ENCODE data around the gene XRCC3. TPM values are rescaled to one million over a fixed set of nuclear protein-coding genes. Genes with fewer than 3 reads are reported as not detected.

Gene XRCC3
- total RNA-seq, 2 donors from 2014 or later, result 39.2 to 42.6 TPM

- H3K9ac ChIP-seq (ENCODE audit: extremely low read depth, low read length, poor library complexity, severe bottlenecking), result no peak overlapping the region
- no peak for DNase-seq
- peak overlapping the region; percentile 52 for H3K27ac Mint-ChIP-seq
- no peak overlapping the region for H3K4me3 Mint-ChIP-seq
- H3K4me1 ChIP-seq (ENCODE audit: control insufficient read depth, insufficient read depth, low read length), result no peaks in the 10 kb centered on the region
- H3K4me3 ChIP-seq (ENCODE audit: low read length), result no peak overlapping the region
- H3K9me3 ChIP-seq (ENCODE audit: control insufficient read depth, low read length), result no peaks in the 10 kb centered on the region
- TF ChIP-seq, protein P1, sequence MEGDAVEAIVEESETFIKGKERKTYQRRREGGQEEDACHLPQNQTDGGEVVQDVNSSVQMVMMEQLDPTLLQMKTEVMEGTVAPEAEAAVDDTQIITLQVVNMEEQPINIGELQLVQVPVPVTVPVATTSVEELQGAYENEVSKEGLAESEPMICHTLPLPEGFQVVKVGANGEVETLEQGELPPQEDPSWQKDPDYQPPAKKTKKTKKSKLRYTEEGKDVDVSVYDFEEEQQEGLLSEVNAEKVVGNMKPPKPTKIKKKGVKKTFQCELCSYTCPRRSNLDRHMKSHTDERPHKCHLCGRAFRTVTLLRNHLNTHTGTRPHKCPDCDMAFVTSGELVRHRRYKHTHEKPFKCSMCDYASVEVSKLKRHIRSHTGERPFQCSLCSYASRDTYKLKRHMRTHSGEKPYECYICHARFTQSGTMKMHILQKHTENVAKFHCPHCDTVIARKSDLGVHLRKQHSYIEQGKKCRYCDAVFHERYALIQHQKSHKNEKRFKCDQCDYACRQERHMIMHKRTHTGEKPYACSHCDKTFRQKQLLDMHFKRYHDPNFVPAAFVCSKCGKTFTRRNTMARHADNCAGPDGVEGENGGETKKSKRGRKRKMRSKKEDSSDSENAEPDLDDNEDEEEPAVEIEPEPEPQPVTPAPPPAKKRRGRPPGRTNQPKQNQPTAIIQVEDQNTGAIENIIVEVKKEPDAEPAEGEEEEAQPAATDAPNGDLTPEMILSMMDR (conservative IDR thresholded peaks at IDR 0.05), result no peak
- H3K27ac ChIP-seq (ENCODE audit: low read depth, low read length), result peak overlapping the region; percentile 16
- peaks cover 71% of the 10 kb centered on the region for H3K36me3 ChIP-seq (ENCODE audit: control insufficient read depth, insufficient read depth, low read length)
- peaks cover 34% of the 10 kb centered on the region for H3K36me3 Mint-ChIP-seq (ENCODE audit: low read depth)
- H3K27me3 Mint-ChIP-seq (ENCODE audit: insufficient read depth), result no peaks in the 10 kb centered on the region
- H3K4me1 Mint-ChIP-seq, result no peaks in the 10 kb centered on the region
- H3K27me3 ChIP-seq (ENCODE audit: control insufficient read depth, insufficient read depth, low read length, poor library complexity, severe bottlenecking), result no peaks in the 10 kb centered on the region
- H3K9me3 Mint-ChIP-seq, result no peaks in the 10 kb centered on the region
- WGBS, 2 experiments (ENCODE audit: insufficient coverage in 1 of 2, insufficient read length in 1 of 2), result 93 to 98% methylated on average over 24 to 29 of the region's 29 CpGs
Measured at GRCh38 chr14:103702497-103703432, 12.5 kb downstream of the XRCC3 start.

GRCh38 chr14:103702095-103702494 is 13.2 kb downstream of the XRCC3 start:
- no peaks in the 10 kb centered on the region for H3K9me3 ChIP-seq (ENCODE audit: control insufficient read depth, low read length)
- no peaks in the 10 kb centered on the region for H3K27me3 ChIP-seq (ENCODE audit: control insufficient read depth, insufficient read depth, low read length, poor library complexity, severe bottlenecking)
- no peak overlapping the region for H3K4me3 Mint-ChIP-seq
- peaks cover 73% of the 10 kb centered on the region for H3K36me3 ChIP-seq (ENCODE audit: control insufficient read depth, insufficient read depth, low read length)
- 90 to 94% methylated on average over 2 to 5 of the region's 5 CpGs for WGBS, 2 experiments (ENCODE audit: insufficient coverage in 1 of 2, insufficient read length in 1 of 2)
- no peak overlapping the region for H3K4me3 ChIP-seq (ENCODE audit: low read length)
- no peaks in the 10 kb centered on the region for H3K27me3 Mint-ChIP-seq (ENCODE audit: insufficient read depth)
- H3K27ac ChIP-seq (ENCODE audit: low read depth, low read length), result no peak overlapping the region
- DNase-seq, result no peak
- no peak overlapping the region for H3K27ac Mint-ChIP-seq
- H3K36me3 Mint-ChIP-seq (ENCODE audit: low read depth), result peaks cover 38% of the 10 kb centered on the region
- H3K9ac ChIP-seq (ENCODE audit: extremely low read depth, low read length, poor library complexity, severe bottlenecking), result no peak overlapping the region
- H3K4me1 Mint-ChIP-seq, result no peaks in the 10 kb centered on the region
- no peaks in the 10 kb centered on the region for H3K4me1 ChIP-seq (ENCODE audit: control insufficient read depth, insufficient read depth, low read length)
- TF ChIP-seq, protein P1 (conservative IDR thresholded peaks at IDR 0.05), result no peak
- no peaks in the 10 kb centered on the region for H3K9me3 Mint-ChIP-seq

DNA sequence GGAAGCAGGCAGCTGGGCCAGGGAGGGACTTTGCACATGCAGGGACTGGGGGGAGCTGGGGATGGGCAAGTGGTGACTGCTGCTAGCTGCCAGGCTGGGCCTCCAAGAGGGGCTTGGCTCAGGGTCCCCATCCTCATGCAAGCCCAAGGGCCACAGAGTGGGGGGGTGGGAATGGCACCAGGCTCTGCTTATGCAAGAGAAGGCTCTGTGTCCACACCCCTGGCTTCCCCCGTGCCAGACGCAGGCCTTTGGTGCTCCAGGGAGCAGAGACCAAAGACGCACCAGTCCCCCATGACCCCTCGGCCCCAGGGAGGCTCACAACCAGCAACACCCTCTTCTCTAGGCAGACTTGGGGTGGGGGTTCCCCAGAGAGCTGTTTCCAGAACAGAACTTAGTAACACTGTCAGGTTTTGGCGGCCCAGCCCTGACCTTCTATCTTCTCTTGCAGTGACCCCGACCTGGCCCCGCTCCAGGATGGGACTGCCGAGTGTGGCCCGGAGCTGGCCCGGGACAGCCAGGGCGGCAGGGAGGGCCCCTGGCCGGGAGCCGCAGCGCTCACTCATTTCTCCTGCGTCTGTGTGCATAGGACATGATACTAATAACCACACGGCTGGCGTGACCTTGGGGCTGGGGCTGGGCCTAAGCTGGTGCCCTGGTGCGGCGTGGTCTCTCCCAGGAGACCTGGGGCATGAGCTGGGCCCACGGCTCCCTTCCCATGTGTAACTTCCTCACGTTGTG is 14.3 kb downstream of the XRCC3 start:
- Mint-ChIP-seq H3K27me3 (ENCODE audit: insufficient read depth) (no peaks in the 10 kb centered on the region), H3K9me3 (no peaks in the 10 kb centered on the region), H3K4me3 (no peak overlapping the region), H3K27ac (no peak overlapping the region), H3K36me3 (ENCODE audit: low read depth) (peaks cover 41% of the 10 kb centered on the region), H3K4me1 (peaks cover 2% of the 10 kb centered on the region)
- Histone ChIP-seq H3K9me3 (ENCODE audit: control insufficient read depth, low read length) (no peaks in the 10 kb centered on the region), H3K4me1 (ENCODE audit: control insufficient read depth, insufficient read depth, low read length) (no peaks in the 10 kb centered on the region), H3K27me3 (ENCODE audit: control insufficient read depth, insufficient read depth, low read length, poor library complexity, severe bottlenecking) (no peaks in the 10 kb centered on the region), H3K4me3 (ENCODE audit: low read length) (no peak overlapping the region), H3K27ac (ENCODE audit: low read depth, low read length) (peak overlapping the region; percentile 49), H3K9ac (ENCODE audit: extremely low read depth, low read length, poor library complexity, severe bottlenecking) (no peak overlapping the region), H3K36me3 (ENCODE audit: control insufficient read depth, insufficient read depth, low read length) (peaks cover 73% of the 10 kb centered on the region)
- DNase-seq, result no peak
- TF ChIP-seq, protein P1 (conservative IDR thresholded peaks at IDR 0.05), result no peak
- 94 to 95% methylated on average over 6 to 19 of the region's 21 CpGs for WGBS, 2 experiments (ENCODE audit: insufficient coverage in 1 of 2, insufficient read length in 1 of 2)
